GM19438 (cell line): ENCODE measurements around the gene ARL4D.
"Not testable (repeated sequence)": the region's sequence is repeated elsewhere in the genome, so short reads cannot be mapped to it uniquely, and the experiment has no call there.

Source experiments
- ATAC-seq: cut with Tn5 transposase; IDR thresholded peaks from one replicate; pipeline ENCODE4 v1.9.1; 2021; ENCODE audit warnings: low read depth; ENCODE audit not compliant: unreplicated experiment

Gene ARL4D

DNA sequence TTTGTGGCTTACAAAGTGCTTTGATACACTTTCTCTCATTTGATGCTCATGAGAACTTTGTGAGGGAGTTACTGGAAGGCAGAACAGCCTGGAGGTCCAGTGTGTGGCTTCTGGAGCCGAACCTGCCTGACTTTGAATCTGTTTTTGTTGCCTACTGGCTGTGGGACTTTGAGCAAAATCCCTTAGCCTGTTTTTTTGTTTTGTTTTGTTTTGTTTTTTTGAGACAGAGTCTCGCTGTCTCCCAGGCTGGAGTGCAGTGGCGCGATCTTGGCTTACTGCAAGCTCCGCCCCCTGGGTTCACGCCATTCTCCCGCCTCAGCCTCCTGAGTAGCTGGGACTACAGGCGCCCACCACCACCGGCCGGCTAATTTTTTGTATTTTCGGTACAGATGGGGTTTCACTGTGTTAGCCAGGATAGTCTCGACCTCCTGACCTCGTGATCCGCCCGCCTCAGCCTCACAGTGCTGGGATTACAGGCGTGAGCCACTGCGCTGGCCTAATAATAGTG, 20.6 kb downstream of the ARL4D start:
- not testable (repeated sequence) for ATAC-seq

DNA sequence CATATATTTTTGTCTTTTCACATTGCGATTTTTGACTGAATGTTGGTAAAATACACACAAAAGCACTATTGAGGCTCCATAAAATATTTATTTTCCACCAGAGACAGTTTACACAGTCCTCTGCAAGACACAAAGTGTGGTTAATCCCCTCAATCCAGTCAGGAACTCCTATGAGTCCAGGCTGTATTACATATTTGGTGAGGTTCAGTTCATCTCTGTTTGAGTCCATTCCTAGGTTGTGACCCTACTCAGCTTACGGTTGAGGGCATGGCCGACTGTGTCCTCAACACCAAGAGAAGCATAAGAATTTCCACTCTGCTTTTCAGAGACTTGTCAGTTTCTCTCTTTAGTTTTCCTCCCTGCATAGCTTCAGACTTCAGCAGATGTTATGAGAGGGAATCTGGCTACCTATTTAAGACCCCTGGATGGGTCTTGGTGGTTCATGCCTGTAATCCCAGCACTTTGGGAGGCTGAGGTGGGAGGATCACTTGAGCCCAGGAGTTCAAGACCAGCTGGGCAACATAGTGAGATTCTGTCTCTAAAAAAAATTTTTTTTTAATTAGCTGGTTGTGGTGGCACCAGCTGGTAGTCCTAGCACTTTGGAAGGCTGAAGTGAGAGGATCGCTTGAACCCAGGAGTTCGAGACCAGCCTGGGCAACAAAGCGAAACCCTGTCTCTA, 25.1 kb downstream of the ARL4D start:
- ATAC-seq: no peak

DNA sequence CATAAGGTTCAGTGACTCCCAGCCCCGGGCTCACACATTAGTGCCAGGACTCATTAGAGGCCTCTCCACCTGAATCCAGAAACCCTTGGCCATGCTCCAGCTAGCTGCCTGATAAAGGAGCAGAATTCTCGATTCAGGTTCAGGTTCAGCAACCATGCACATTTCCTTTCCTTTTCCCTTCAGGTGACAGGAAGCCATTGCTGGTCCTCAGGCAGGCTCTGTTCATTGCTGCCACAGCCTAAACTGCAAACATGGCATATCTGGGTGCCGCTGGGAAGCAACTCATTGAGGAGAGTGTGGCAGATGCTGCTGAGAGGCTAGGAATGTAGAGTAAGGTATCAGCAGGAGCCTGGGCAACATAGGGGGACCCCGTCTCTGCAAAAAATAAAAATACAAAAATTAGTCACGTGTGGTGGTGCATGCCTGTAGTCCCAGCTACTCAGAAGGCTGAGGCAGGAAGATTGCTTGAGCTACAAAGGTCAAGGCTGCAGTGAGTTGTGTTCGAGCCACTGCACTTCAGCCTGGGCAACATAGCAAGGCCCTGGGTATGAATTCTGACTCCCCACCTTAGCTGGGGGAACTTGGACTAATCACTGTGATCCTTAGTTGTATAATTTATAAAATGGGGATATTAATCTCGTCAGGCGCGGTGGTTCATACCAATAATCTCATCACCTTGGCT, 28.7 kb downstream of the ARL4D start:
- no peak for ATAC-seq

DNA sequence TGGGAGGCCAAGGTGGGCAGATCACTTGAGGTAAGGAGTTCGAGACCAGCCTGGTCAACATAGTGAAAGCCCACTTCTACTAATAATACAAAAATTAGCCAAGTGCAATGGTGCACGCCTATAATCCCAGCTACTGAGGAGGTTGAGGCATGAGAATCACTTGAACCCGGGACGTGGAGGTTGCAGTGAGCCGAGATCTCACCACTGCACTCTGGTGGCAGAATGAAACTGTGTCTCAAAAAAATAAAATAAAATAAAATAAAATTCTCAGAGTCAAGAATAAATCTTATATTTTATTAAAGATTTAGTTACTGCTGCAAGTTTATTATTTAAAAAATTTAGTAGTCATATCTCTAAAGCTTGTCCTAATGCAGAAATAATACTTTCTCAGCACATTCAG, 29.7 kb downstream of the ARL4D start:
- ATAC-seq: no peak

DNA sequence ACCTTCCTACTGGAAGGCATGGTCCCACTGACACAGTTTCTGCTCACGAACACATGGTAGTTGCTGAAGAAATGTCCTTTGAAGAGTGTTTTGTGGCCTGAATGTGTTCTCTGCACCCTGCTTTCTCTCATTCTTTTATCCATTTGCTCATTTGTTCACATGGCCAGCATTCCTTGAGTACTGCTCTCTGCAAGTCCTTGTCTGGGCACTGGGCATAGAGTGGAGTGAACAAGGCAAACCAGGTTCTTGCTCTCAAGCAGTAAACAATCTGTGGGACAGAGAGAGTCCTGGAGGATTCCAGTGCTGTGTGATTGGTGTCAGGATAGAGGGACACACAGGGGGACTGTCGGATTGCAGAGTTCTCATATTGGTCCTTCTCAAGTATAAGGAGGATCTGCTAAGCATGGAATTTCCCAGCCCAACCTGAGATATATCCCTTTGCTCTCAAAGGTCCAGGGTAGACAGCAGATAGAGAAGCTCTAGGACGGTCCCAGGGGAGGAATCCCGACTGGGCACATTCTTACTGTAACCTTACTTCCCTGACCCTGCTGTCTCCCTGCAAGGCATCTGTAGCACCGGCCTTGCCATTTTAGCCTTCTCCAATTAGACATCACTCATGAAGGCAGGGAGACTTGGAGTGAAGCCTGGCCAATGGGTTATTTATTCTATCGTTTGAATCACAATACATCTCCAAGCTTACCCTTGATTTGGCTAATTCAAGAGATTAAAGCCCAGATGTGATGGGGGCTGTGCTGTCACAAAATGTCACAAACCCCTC, 32.3 kb downstream of the ARL4D start:
- ATAC-seq: no peak

DNA sequence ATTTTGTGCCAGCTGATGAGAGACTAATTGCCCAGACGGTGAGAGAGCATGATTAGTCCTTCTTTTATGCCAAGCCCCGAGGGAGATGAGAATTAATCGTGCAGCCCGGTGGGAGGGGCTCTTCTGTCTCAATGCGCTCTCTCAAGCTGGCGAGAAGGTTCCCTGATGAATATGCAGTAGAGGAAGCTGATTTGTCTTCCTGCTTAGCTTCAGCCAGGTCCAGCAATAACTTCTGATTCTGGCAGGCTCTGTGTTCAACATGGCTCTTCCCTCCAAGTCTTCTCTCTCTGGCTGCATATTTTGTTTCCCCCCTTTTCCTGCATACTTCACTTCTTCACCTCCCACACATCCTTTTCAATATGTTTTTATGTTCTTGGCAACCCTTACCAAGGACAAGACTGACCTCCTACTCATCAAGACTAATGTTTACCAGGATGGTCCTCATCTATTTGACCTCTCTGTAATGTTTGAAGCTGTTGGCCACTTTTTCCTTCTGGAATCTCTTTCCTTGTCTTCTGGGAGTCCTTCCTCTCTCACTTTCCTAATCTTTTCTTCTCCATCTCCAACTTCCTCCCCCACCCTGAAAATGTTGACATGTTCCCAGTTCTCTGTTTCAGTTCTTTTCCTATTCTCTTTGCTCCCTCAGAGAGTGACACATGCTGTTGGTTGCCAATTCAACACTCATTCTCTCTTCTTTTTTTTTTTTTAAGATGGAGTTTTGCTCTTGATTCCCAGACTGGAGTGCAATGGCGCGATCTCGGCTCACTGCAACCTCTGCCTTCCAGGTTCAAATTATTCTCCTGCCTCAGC, 33.1 kb downstream of the ARL4D start:
- no peak for ATAC-seq

DNA sequence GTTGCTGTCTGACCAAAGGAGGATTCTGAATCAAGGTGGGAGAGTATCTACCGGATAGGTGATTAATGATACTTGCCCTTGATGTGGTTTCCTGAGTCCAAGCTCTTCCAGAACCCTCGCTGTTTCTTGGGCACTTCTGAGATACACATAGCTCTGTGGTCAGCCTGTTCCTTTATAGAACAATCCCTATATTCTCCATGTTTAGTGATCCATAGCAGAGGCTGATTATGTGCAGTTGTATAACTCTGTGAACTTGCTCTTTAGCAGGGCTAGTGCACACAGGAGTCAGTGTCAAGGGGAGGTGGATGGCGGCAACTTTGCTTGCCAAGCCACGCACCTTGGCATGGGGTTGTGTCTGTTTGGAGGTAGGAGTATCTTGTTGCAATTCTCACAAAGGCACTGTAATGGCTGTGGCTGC, 36.1 kb downstream of the ARL4D start:
- ATAC-seq: no peak

DNA sequence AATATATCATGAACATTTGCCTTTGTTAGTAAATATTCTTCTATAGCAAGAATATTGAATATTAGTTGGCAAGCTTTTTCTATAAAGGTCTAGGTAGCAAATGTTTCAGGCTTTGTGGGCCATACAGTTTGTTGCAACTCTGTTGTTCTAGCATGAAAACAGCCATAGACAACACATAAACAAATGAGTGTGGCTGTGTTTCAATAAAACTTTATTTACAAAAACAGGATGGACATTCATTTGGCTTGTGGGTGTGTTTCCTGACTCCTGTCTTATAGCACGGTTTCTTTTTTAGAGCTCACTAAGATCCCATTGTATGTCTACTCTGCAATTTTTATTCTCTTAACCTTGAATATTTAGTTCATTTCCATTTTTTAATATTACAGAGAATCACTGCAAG, 39.0 kb downstream of the ARL4D start:
- no peak for ATAC-seq

DNA sequence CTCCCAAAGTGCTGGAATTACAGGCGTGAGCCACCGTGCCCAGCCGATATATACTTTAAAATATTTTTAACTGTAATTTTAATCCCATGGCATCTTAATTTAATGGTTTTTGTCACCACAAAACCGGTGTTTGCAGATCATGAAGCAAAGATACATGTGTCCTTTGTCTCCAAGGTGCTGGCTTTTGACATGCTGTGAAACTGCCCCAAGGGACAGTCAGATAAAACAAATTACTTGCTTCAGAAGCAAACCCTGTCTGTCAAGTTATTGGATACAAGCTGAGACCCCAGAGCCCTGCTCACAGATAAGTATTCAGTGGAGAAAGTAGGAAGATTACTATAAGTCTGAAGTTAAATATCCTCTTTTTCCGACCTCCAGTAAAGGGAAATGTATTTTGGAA, 39.8 kb downstream of the ARL4D start:
- no peak for ATAC-seq

DNA sequence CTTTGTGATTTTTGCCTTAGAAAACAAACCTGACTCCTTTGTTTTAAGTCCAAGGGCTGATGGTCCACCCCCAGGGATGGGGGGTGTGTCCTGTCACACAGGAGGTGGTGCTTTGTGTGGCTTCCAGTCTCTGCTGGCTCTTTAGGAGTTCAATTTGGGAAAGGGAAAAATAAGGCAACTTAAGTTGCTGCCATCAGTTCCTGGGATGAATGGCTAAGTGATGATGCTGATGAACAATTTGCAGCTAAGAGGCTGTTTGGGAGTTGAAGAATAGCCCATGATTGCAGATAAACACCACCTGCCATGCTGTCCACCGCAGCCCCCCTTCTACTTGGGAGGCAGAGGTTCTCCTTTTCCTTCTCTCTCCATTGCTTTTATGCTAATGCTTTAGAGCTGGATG, 40.2 kb downstream of the ARL4D start:
- ATAC-seq: no peak

DNA sequence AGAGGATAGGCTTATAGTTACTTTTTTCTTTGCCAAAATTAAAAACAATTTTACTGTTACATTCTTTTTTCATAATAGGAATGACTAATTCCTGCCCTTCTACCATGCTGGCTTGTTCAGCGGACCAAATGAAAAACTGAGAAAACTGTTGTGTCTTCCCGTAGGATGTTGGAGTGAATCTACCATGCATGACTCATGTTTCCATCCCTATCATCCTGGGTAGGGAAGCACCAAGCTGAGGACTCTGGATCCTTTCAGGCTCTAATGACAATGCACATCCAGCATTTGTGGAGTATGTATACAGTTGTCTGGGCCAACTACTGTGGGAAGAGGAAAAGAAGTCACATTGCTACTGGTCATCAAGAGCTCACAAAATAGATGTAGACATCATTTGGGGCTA, 43.9 kb downstream of the ARL4D start:
- ATAC-seq: no peak

DNA sequence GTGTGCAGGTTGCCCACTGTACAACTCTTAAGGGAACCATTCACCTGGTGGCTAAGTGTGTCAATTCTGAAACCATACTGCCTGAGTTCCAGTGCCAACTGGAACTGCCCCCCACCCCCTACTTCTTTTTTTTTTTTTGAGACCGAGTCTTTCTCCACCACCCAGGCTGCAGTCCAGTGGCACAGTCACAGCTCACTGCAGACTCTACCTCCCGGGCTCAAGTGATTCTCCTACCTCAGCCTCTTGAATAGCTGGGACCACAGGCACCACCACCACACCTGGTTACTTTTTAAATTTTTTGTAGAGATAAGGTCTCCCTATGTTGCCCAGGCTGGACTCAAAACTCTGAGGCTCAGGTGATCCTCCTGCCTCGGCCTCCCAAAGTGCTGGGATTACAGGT, 44.6 kb downstream of the ARL4D start:
- no peak for ATAC-seq

DNA sequence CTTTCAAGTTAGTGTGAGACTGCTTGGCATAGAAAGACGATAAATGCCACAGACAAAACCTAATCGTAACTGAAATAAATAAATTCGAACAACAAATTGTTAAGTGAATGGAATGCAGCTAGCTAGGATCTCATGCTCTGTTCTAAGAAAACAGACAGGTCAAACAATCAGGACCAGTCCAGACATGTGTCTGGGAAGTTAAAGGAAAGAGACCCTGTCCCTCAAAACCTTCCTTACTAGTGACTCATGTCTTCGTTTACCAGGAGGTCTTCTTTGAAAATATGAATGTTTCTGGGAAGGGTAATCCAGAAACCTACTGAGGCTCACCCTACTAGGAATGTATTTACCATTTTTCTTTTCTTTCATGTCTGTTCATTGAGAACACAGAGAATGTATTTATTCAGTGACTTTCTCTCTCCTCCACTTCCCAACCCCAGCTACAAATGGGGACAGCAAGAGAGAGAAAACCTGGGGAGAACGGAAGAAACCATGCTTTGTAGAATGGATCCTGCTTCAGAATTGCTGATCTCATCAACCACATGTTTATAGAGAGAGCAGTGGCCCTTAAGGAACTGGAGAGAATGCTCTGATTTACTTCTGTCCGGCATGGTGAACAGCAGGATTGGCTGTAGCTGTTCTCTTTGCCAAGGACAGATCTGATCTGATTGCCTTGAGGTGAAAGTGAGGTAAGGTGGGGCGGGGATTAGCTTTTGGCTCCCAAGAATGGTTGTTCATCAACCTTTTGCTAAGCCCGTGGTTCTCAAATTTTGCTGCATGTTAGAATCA, 45.6 kb downstream of the ARL4D start:
- no peak for ATAC-seq

DNA sequence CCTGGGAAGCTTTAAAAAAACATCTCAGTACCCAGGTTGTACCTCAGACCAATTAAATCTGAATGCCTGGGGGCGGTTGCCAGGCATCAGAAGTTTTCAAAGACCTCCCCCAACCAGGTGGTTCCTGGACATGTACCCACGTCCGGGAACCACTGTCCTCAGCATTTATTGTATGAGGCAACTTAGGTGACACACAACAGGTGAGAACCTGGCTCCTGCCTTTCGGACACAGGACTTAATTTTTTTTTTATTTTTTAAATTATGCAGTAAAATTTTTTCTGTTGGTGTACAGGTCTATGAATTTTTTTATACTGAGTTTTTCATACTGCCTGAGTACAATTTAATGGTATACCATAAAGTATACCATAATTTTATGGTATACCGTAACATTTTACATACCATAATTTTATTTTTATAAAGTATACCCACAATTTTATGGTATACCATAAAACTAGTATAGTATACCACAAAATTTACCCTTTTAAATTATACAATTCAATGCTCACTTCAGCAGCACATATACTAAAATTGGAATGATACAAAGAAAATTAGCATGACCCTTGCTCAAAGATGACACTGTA, 46.3 kb downstream of the ARL4D start:
- ATAC-seq: no peak

DNA sequence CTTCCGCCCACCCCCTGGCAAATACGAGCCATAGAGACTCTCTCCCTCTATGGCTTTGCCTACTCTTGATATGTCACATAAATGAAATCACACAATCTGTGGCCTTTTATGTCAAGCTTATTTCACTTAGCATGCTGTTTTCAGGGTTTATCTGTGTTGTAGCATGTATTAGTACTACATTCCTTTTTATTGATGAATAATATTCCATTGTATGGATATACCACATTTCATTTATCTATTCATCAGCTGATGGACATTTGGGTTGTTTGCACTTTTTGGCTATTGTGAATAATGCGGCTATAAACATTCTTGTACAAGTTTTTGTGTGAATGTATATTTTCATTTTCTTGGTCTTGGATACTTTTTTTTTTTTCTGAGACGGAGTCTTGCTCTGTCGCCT, 48.0 kb downstream of the ARL4D start:
- ATAC-seq: no peak

DNA sequence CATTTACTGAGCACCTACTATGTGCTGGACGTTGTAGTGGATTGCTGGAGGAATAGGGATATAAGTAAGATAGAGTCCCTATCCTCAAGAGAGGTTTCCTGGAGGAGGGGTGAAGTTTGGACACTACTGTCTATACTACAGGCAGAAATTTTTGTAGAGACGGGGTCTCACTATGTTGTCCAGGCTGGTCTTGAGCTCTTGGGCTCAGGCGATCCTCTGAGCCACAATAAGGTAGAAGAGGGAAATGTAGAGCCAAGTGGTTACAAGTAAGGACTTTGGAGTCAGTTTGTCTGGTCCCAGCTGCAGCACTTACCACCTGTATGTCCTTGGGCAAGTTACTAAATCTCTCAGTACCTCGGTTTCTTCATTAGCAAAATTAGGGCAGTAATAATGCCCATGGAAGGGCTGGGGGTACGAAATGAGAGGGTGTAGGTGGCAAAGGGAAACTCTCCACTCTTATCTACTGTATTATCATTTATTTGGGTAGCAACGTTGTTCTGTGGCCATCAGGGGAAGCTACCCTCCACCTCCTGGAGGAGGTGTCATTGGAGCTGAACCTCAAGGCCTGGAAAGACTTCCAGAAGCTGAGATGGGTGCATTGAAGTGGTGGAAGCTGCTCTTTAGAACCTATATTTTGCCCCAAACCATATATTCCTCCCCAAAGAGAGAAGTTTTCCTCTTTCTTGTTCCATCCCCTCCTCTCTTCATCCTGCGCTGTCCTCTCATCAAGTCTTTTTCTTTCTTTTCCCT, 50.1 kb downstream of the ARL4D start:
- ATAC-seq: no peak

DNA sequence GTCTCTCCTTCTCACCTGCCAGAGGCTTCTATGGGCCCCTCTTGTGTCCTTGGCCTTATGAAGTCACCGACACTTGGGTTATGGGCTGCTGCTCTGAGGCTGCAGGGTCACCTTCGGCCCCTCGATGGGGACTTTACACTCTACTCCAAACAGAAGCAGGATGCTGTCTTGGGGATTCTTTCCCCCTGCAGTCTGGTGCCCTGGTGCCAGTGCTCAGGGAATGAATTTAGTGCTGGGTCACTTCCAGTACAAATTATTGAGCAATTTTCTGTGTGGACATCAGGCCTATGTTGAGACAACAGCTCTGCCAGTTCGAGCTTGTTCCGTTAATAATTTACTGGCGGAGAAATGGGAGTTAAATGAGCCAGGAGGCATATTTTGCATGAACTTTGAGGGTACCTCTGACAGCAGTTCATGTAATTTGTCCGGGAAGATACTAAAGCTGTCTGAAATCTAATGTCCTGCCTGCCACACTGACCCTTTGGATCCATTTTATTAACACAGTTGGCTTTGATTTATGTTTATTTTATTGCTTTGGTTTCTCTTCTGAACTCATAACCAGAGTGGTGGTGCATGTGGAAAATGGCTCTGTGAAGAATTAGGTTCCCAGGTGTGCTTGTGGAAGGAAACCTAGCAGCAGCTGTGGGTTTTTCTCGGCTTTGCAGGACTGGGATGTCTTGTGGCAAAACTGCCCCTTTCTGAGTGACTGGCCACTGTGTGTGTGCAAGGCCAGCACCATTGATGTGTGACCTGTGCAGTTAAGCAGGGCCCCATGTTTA, 50.9 kb downstream of the ARL4D start:
- no peak for ATAC-seq
